ENCODE data around the gene IBSP. TPM values are rescaled to one million over a fixed set of nuclear protein-coding genes. Genes with fewer than 3 reads are reported as not detected.

The IBSP gene
- total RNA-seq, 2 experiments from 2014 or later = not detected

DNA sequence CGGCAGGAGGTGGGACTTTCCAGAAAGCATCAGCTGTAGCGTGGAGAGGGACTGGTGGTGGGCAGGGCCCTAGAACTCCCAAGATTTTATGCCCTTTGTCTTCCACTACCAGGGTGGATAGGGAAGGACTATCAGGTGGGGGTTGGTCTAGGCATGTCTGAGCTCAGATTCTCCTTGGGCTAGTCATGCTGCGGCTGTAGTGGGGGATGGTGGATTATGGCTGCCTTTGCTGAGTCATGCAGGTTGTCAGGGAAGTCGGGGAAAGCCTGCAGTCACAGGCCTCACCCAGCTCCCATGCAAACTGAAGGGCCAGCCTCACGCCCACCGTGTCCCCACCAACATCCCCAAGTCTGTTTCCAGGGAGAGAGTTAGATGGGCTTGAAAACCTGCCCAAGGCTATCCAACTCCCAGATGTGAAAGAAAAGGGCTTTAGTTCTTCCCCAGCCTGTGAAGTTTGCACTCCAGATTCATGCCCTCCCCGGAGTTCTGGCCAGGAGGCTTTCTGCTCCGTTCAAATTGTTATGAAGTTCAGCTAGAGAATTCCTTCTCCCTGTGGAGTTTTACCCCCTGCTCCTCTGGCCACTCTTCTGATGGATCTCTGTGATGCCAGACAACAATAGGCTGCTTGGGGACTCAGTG is 20.0 kb downstream of the IBSP start:
- H3K36me3 Mint-ChIP-seq = no peaks in the 10 kb centered on the region
- ATAC-seq (ENCODE audit: low read depth) (no peak), DNase-seq (no peak)
- H3K27ac Mint-ChIP-seq = no peak overlapping the region
- H3K9me3 Mint-ChIP-seq = no peaks in the 10 kb centered on the region
- POLR2A ChIA-PET = no interaction called here
- no peak overlapping the region for H3K4me3 Mint-ChIP-seq
- no peaks in the 10 kb centered on the region for H3K4me1 Mint-ChIP-seq
- peaks cover 15% of the 10 kb centered on the region for H3K27me3 Mint-ChIP-seq

DNA sequence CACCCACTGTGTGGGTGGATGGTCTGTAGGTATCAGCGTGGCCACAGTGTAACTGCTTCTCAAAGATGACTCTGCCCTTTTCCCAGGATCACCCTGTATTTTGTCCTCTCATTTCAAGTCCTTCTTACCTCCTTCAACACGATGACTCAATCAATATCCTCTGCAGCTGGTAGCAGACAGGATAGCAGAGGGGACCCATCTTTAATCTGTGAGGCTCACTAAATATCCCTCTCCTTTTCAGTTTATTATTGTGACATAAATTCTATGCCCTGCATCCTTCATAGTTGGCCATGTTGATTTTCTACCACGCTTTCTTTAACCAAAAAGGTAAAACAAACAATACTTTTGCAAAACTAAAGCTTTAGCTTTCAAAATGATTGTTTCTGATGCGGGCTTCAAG is 23.8 kb downstream of the IBSP start:
- H3K36me3 Mint-ChIP-seq = no peaks in the 10 kb centered on the region
- DNase-seq (no peak), ATAC-seq (ENCODE audit: low read depth) (no peak)
- H3K9me3 Mint-ChIP-seq = no peaks in the 10 kb centered on the region
- POLR2A ChIA-PET = no interaction called here
- H3K4me3 Mint-ChIP-seq = no peak overlapping the region
- no peak overlapping the region for H3K27ac Mint-ChIP-seq
- H3K27me3 Mint-ChIP-seq = peaks cover 10% of the 10 kb centered on the region
- no peaks in the 10 kb centered on the region for H3K4me1 Mint-ChIP-seq

- no peak overlapping the region for H3K4me3 Mint-ChIP-seq
- H3K4me1 Mint-ChIP-seq = no peaks in the 10 kb centered on the region
- H3K9me3 Mint-ChIP-seq = no peaks in the 10 kb centered on the region
- DNase-seq = no peak
- H3K27me3 Mint-ChIP-seq = peaks cover 14% of the 10 kb centered on the region
- H3K36me3 Mint-ChIP-seq = no peaks in the 10 kb centered on the region
- POLR2A ChIA-PET = no interaction called here
- ATAC-seq (ENCODE audit: low read depth) = no peak
- no peak overlapping the region for H3K27ac Mint-ChIP-seq
Measured at GRCh38 chr4:87823724-87824123, 24.4 kb downstream of the IBSP start.

DNA sequence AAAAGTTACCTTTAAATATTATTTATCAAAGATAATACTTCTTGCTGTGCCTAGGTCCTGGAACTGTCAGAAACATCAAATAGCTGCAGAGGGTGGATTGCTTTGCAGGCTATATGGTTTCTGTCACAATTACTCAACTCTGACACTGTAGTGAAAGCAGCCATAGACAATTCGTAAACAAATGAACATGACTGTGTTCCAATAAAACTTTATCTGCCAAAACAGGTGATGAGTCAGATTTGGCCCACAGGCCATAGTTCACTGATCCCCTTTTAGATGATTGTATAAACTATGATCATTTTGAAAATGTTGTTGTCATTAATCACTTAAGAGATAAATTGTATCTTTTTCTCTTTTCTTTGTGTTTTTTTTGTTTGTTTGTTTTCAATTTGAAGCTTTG is 25.0 kb downstream of the IBSP start:
- no peak overlapping the region for H3K27ac Mint-ChIP-seq
- H3K36me3 Mint-ChIP-seq = no peaks in the 10 kb centered on the region
- no peak overlapping the region for H3K4me3 Mint-ChIP-seq
- ATAC-seq (ENCODE audit: low read depth) (no peak), DNase-seq (no peak)
- H3K4me1 Mint-ChIP-seq = no peaks in the 10 kb centered on the region
- H3K27me3 Mint-ChIP-seq = peaks cover 18% of the 10 kb centered on the region
- POLR2A ChIA-PET = no interaction called here
- H3K9me3 Mint-ChIP-seq = no peaks in the 10 kb centered on the region

GRCh38 chr4:87832669-87833068 is 33.3 kb downstream of the IBSP start, which contains the start of gene MEPE:
Gene MEPE, plus strand, starts transcription at chr4:87832969. Its CDS starts 1,746 bp downstream, at chr4:87834715.
- no peak for ATAC-seq (ENCODE audit: low read depth)
- Mint-ChIP-seq H3K27me3 (peaks cover 24% of the 10 kb centered on the region), H3K9me3 (no peaks in the 10 kb centered on the region), H3K4me3 (no peak within 1 kb of the TSS), H3K27ac (no peak within 1 kb of the TSS), H3K36me3 (no peaks in the 10 kb centered on the region), H3K4me1 (no peaks in the 10 kb centered on the region)
- POLR2A ChIA-PET = no interaction called here
- no peak for DNase-seq

DNA sequence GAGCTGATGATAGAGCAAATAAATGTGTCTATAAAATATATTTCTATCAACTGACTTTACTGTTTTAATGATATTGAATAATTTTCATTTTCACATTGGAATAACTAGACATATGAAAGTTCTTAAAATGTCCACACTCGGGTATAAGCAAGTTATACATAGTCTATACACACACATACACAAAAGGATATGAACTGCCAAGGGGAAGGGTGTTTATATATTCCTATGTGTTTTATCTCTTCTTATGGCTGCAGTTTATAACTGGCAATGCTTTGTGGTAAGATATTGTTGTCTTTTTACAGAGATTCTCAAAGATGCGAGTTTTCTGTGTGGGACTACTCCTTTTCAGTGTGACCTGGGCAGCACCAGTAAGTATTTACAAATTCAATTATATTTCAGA is 35.0 kb downstream of the IBSP start:
- ATAC-seq (ENCODE audit: low read depth) (no peak), DNase-seq (no peak)
- Mint-ChIP-seq H3K27ac (no peak overlapping the region), H3K4me3 (no peak overlapping the region), H3K4me1 (no peaks in the 10 kb centered on the region), H3K27me3 (peaks cover 13% of the 10 kb centered on the region), H3K9me3 (no peaks in the 10 kb centered on the region), H3K36me3 (no peaks in the 10 kb centered on the region)
- POLR2A ChIA-PET = no interaction called here

DNA sequence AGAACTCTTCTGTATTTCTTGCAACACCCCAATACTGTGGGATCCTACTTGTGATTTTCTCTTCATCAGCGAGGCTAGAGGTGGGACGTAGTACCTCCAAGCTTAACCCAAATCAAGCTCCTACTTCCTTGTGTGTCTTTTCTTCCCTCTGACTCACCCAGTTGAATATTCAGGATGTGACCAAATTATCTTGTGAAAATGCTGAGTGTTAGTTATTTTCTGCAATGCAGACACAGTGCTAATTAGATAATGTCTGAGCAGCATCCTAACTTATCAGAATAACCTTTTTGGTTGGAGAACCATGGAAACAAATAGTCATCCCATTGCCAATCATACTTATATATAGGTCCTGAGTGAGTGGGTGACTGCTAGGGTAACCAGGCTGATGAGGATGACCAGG is 35.8 kb downstream of the IBSP start:
- no peaks in the 10 kb centered on the region for H3K36me3 Mint-ChIP-seq
- no peaks in the 10 kb centered on the region for H3K9me3 Mint-ChIP-seq
- no peak overlapping the region for H3K4me3 Mint-ChIP-seq

DNA sequence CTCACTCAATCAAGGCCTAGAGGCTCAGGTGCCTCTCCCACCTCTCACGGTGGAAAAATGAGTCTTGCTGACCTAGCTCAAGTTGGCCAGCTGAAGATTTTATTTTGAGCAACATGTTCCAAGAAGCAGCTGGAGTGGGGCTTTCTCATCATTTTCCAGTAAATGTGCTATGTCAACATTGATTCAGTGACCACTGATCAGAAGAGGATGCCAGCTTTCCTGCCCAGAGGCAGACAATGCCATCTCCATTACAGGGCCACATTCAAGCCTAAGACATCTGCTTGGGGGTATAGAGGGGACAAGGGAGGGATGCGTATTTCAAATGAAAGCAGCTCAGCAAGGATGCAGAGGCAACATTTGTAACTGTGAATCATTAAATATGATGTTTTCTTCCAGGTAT is 36.4 kb downstream of the IBSP start:
- H3K36me3 Mint-ChIP-seq = no peaks in the 10 kb centered on the region
- POLR2A ChIA-PET = no interaction called here
- H3K4me3 Mint-ChIP-seq = no peak overlapping the region
- H3K4me1 Mint-ChIP-seq = no peaks in the 10 kb centered on the region
- DNase-seq = no peak
- no peak for ATAC-seq (ENCODE audit: low read depth)
- H3K9me3 Mint-ChIP-seq = no peaks in the 10 kb centered on the region
- H3K27me3 Mint-ChIP-seq = peaks cover 15% of the 10 kb centered on the region
- no peak overlapping the region for H3K27ac Mint-ChIP-seq

More for the DNA sequence above, 35.8 kb downstream of the IBSP start:
- POLR2A ChIA-PET = no interaction called here
- H3K27me3 Mint-ChIP-seq = peaks cover 11% of the 10 kb centered on the region
- H3K27ac Mint-ChIP-seq = no peak overlapping the region
- DNase-seq = no peak
- no peaks in the 10 kb centered on the region for H3K4me1 Mint-ChIP-seq
- no peak for ATAC-seq (ENCODE audit: low read depth)

- Mint-ChIP-seq H3K36me3 (no peaks in the 10 kb centered on the region), H3K4me1 (no peaks in the 10 kb centered on the region), H3K9me3 (no peaks in the 10 kb centered on the region), H3K27ac (no peak overlapping the region), H3K4me3 (no peak overlapping the region), H3K27me3 (peaks cover 19% of the 10 kb centered on the region)
- DNase-seq (no peak), ATAC-seq (ENCODE audit: low read depth) (no peak)
- POLR2A ChIA-PET = no interaction called here
Measured at GRCh38 chr4:87838205-87838604, 38.9 kb downstream of the IBSP start.

- H3K9me3 Mint-ChIP-seq = no peaks in the 10 kb centered on the region
- H3K36me3 Mint-ChIP-seq = no peaks in the 10 kb centered on the region
- DNase-seq (no peak), ATAC-seq (ENCODE audit: low read depth) (no peak)
- H3K4me1 Mint-ChIP-seq = no peaks in the 10 kb centered on the region
- no peak overlapping the region for H3K27ac Mint-ChIP-seq
- POLR2A ChIA-PET = no interaction called here
- peaks cover 21% of the 10 kb centered on the region for H3K27me3 Mint-ChIP-seq
- no peak overlapping the region for H3K4me3 Mint-ChIP-seq
Measured at GRCh38 chr4:87838890-87839591, 39.7 kb downstream of the IBSP start.

DNA sequence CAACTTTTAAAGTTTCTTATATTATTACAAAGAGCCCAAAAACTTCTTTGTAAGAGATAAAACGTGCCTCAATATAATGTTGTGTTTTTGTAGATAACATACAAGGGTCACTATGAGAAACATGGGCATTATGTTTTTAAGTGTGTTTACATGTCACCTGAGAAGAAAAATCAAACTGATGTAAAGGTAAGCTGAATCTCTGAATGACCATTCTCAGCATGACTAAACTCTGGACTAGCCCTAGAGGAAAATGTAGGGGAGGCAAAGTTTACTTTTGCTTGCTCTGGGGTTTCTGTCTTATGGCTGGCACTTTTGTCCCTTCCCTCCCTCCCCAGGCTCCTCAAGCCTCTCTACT is 40.2 kb downstream of the IBSP start:
- Mint-ChIP-seq H3K36me3 (no peaks in the 10 kb centered on the region), H3K9me3 (no peaks in the 10 kb centered on the region), H3K27me3 (peaks cover 23% of the 10 kb centered on the region), H3K4me1 (no peaks in the 10 kb centered on the region), H3K4me3 (no peak overlapping the region), H3K27ac (no peak overlapping the region)
- POLR2A ChIA-PET = no interaction called here
- DNase-seq (no peak), ATAC-seq (ENCODE audit: low read depth) (no peak)

DNA sequence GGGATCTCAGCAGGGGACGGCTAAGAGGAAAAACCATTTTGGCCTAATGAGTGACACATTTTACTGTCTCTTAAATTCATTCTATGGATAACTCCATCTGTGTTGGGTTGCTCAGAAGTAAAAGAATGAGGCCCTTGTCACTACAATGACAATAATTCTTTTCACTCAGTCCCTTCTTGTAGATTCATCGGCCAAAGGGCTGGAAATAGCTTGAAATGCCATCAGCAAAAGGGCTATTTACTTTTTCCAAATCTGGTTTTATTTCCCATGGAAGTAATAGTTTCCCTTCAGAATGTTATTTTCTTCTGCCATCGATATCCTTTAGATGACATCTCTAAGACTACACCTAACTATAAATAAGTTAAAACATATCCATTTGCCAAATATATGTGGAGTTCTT is 40.8 kb downstream of the IBSP start:
- Mint-ChIP-seq H3K4me1 (no peaks in the 10 kb centered on the region), H3K27ac (no peak overlapping the region), H3K36me3 (no peaks in the 10 kb centered on the region), H3K9me3 (no peaks in the 10 kb centered on the region), H3K27me3 (peaks cover 23% of the 10 kb centered on the region), H3K4me3 (no peak overlapping the region)
- ATAC-seq (ENCODE audit: low read depth) (no peak), DNase-seq (no peak)
- POLR2A ChIA-PET = no interaction called here

- Mint-ChIP-seq H3K27me3 (peaks cover 44% of the 10 kb centered on the region), H3K27ac (no peak overlapping the region), H3K4me3 (no peak overlapping the region), H3K4me1 (peaks cover 2% of the 10 kb centered on the region), H3K36me3 (no peaks in the 10 kb centered on the region), H3K9me3 (no peaks in the 10 kb centered on the region)
- ATAC-seq (ENCODE audit: low read depth) = no peak
- POLR2A ChIA-PET = no interaction called here
- DNase-seq = no peak
Measured at GRCh38 chr4:87843936-87844335, 44.6 kb downstream of the IBSP start.

DNA sequence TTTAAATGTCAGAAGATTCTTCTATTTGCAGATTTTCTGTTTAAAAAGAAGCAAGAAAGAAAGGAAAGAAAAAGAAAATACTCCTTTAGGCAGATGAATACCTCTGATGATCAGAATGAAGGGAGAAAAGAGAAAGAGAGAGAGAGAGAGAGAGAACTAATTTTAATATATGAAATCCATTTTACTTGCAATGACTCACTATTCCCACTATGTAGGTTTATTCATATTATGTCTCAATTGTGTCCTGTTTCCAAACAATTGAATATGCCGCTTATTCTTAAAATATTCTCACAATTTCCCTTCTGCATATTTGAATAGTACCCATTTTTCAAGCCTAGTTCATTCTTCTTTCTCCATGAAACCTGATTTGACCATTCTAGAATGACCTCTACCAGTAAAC is 45.1 kb downstream of the IBSP start:
- ATAC-seq (ENCODE audit: low read depth) (no peak), DNase-seq (no peak)
- peaks cover 43% of the 10 kb centered on the region for H3K27me3 Mint-ChIP-seq
- POLR2A ChIA-PET = no interaction called here
- H3K27ac Mint-ChIP-seq = no peak overlapping the region
- no peaks in the 10 kb centered on the region for H3K9me3 Mint-ChIP-seq
- H3K36me3 Mint-ChIP-seq = no peaks in the 10 kb centered on the region
- H3K4me3 Mint-ChIP-seq = no peak overlapping the region
- H3K4me1 Mint-ChIP-seq = peaks cover 6% of the 10 kb centered on the region

Measured in activated naive CD8-positive, alpha-beta T cell treated with anti-CD3 and anti-CD28 coated beads, Interleukin-2, amount 10 ng/mL, durations not matched to agents 7 days and 5 days (primary cell).